Measurements from ENCODE around the gene PLA2G4F.

DNA sequence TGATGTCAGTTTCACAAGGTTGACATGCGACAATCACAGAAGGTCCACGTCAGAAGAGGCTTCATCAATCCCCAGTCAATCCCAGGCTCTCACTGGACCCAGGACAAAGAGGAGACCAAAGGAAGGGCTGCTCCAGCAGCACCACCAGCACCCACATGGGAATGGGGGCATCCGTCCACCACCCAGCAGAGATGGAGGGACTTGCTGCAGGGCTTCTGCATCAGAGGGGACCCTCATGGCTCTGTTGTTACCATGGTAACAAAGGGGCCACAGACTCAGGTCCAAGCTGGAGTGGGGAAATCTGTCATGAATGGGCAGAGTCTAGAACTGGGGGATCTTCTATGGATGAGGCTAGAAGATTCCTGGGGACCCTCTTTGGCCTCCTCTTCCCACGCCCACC lies 13.1 kb downstream of the PLA2G4F start:
- TF ChIP-seq CTCF (IDR thresholded peaks at IDR 0.05), result no peak
- no peak for TF ChIP-seq POLR2A (IDR thresholded peaks at IDR 0.05)
